GM19438 (cell line): ENCODE results near the gene ATP6V1A.

Source experiments
- ATAC-seq: cut with Tn5 transposase; IDR thresholded peaks from one replicate; pipeline ENCODE4 v1.9.1; 2021; ENCODE audit warnings: low read depth; ENCODE audit not compliant: unreplicated experiment

Gene ATP6V1A

GRCh38 chr3:113746548-113747282, at the start of gene ATP6V1A:
Gene ATP6V1A (plus strand): TSS chr3:113747035. CDS start chr3:113778754, 31,719 bp downstream.
- ATAC-seq = peak; percentile 48

DNA sequence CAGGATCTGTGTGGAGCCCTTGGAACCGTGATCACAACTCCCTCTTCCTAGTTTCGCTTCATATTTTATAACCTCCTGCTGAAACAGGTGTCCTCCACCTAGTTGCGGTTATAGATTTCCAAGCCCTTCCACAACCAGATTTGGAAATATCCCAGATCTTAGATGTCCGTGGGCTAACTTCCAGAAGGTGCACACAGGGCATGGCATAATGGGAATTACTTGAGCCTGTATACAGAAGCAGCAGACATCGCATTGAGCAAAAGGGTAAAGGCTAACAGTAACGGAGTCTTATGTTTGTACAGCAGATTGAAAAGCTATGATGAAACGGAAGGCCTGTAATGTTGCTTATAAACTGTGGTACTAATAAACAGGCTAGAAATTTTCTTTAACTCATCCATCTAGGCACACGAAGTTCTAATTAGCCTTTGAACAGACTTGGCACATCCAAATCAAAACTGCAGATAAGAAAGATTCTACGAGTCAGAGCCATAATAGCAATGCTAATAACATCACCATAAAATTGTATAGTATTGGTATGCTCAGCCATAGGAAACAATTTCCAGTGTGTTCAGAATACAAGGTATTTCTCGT, 49.2 kb upstream of the ATP6V1A start:
- no peak for ATAC-seq

DNA sequence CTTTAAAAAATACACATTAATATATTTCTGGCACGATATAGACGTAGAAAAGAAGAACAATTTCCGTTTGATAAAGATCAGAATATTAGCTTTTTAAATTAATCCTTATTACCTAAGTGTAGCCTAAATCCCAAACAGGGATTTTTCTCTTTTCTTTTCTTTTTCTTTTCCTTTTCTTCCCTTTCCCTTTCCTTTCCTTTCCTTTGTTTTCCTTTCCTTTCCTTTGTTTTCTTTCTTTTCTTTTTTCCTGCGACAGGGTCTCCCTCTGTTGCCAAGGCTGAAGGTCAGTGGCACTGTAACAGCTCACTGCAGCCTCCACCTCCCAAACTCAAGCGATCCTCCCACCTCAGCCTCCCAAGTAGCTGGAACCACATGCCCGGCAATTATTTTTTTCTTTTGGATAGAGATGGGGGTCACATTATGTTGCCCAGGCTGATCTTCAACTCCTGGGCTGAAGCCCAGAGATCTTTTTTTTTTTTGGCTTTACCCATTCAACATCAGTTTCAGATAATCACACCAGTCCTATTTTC, 48.6 kb upstream of the ATP6V1A start:
- no peak for ATAC-seq

GRCh38 chr3:113698956-113699355, 47.9 kb upstream of the ATP6V1A start:
- ATAC-seq = no peak

DNA sequence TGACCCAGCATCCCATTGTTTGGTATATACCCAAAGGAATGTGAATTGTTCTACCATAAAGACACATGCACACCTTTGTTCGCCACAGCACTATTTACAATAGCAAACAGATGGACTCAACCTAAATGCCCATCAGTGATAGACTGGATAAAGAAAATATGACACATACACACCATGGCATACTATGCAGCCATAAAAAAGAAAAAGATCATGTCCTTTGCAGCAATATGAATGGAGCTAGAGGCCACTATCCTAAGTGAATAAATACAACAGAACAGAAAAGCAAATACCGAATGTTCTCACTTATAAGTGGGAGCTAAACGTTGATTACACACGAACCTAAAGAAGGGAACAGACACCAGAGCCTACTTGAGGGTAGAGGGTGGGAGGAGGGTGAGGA, 39.0 kb upstream of the ATP6V1A start:
- ATAC-seq = no peak

- no peak for ATAC-seq
Observed at GRCh38 chr3:113712129-113712528, 34.7 kb upstream of the ATP6V1A start.

DNA sequence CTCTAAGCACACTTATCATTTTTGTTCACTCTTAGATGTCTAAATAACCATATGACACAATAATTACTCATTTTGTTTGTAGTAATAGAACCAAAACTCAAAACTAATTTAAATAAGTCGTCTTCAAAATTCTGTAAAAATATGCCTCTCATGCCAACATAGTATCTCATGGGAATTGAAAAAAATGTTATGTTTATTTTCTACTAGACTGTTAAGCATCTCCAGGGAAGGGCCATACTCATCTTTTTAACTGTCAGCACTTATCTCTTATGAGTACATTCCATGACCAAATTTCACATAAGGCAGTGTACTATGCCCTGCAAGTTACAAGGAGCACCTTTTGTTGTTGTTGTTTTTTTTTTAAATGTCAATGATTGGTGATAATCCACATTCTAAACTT, 32.1 kb upstream of the ATP6V1A start:
- no peak for ATAC-seq

GRCh38 chr3:113717308-113717707, 29.5 kb upstream of the ATP6V1A start:
- no peak for ATAC-seq

GRCh38 chr3:113717818-113718217, 29.0 kb upstream of the ATP6V1A start:
- ATAC-seq = no peak

- no peak for ATAC-seq
Observed at GRCh38 chr3:113719294-113719693, 27.5 kb upstream of the ATP6V1A start.

DNA sequence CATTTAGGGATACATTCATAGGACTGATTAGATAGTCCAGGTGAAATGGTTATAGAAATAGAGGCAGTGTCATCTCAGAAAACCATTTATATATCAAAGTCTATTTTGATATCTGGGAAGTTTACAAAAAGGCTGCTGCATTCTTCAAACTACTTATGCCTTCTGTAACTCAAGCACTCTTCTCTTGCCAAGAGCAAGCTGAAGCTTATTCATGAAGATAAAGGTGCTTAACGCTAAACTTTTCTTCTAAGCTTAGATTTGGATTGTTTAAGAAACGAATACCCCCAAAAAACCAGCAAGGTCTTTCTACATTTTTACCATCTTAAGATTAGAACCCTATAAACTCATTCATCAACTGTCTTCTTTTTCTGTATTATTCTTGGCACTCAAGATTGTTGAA, 27.1 kb upstream of the ATP6V1A start:
- no peak for ATAC-seq

GRCh38 chr3:113721636-113722035, 25.2 kb upstream of the ATP6V1A start:
- no peak for ATAC-seq

- ATAC-seq = no peak
Observed at GRCh38 chr3:113728661-113729060, 18.2 kb upstream of the ATP6V1A start.

DNA sequence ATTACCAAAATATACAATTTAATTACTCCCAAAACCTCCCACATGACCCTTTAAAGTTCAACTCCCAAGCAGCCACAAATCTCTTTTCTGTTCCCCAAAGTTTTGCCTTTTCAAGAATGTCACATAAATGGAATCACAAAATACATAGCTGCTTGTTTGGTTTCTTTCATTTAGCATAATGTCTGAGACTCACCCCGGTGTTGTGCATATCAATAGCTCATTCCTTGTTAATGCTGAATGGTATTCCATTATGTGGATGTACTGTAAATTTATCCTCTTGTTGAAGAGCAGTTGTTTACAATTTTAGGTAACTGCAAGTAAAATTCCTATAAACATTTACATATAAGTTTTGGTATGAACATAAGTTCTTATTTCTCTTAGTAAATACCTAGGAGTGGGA, 16.3 kb upstream of the ATP6V1A start:
- no peak for ATAC-seq

- no peak for ATAC-seq
Observed at GRCh38 chr3:113731694-113732093, 15.1 kb upstream of the ATP6V1A start.

DNA sequence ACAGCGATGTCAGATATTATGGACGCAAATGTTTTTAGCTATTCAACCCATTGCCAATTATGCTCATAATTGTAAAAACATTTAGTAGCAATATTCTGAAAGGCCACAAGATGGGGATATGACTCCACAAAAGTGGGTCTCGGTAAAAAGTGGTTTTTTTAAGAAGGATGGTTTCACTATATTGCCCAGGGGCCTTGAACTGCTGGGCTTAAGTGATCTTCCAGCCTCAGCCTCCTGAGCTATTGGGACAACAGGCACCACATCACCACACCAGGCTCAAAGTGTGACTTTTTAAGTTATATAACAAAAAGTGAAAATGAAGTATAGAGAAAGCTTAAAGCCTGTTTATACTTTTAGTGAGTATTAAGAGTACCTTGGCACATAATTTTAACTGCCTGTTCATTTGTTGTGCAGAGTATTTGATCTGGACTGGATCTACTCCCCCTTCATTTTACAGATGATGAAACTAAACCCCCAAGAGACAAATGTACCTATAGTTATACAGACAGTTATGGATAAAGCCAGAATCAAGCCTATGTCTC, 10.2 kb upstream of the ATP6V1A start:
- peak; percentile 52 for ATAC-seq

- no peak for ATAC-seq
Observed at GRCh38 chr3:113741086-113741485, 5.7 kb upstream of the ATP6V1A start.

- no peak for ATAC-seq
Observed at GRCh38 chr3:113741620-113742019, 5.2 kb upstream of the ATP6V1A start.

GRCh38 chr3:113743006-113743630, 3.7 kb upstream of the ATP6V1A start:
- ATAC-seq = no peak

GRCh38 chr3:113744941-113745755, 1.7 kb upstream of the ATP6V1A start:
- peak; percentile 49 for ATAC-seq
